NCI-H2227 (cell line): ENCODE results near the gene ARMC2.
"Not testable (repeated sequence)": the region's sequence is repeated elsewhere in the genome, so short reads cannot be mapped to it uniquely, and the experiment has no call there.

ENCODE experiments used
- DNase-seq: peaks from one replicate; lab custom pipeline; 2025; ENCODE audit not compliant: unreplicated experiment; lab: John Stamatoyannopoulos, UW

ARMC2 gene

DNA sequence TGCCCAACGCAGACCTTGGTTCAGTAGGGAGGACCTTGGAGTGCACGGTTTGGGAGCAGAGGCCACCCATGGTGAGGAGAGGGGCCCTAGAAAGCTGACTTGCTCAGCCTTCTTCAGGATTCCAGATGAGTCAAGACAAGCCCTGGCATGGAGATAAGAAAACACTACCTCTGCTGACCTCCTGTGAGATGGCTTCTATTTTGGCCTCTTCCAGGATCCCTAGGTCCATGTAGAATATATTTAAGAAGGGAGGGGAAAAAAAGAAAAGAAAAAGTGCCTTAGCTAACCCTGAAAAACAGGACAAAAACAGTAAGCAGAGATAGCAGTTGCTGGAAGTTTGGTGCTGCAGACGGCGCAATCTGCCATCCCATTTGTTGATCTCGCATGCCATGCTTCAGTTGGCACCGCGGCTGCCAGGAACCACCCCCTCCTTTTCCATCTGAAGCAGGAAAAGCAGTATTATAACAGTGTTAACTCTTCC is 100.0 kb downstream of the ARMC2 start:
- DNase-seq = no peak

DNA sequence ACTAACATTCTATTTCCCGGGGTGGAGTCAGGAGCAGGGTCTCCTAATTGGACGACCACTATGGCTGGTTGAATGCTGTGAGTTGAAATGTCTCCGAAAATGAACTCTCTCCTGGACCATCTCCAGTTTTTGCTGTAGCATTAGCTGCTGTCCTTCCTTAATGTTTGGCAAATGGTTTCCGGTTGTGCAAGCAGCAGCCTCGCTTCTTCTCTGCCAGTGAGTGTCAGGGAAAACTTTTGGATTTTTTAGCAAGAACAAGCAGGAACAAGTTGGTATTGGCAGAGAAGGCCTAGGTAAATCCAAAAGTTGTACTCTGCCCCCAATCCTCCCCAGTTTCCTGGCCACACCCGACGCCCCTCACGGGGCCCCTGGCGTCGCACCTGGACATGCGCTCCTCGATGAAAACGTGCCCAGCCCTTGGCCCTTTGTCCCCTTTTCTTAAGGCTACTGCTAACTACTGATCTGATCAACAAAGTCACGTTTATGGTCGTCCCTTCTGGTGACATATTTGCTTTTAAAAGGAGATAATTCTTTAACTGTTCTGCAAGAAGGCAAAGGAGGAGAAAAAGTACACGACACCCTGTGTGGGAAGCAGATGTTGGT is 103.2 kb downstream of the ARMC2 start:
- DNase-seq = no peak

DNA sequence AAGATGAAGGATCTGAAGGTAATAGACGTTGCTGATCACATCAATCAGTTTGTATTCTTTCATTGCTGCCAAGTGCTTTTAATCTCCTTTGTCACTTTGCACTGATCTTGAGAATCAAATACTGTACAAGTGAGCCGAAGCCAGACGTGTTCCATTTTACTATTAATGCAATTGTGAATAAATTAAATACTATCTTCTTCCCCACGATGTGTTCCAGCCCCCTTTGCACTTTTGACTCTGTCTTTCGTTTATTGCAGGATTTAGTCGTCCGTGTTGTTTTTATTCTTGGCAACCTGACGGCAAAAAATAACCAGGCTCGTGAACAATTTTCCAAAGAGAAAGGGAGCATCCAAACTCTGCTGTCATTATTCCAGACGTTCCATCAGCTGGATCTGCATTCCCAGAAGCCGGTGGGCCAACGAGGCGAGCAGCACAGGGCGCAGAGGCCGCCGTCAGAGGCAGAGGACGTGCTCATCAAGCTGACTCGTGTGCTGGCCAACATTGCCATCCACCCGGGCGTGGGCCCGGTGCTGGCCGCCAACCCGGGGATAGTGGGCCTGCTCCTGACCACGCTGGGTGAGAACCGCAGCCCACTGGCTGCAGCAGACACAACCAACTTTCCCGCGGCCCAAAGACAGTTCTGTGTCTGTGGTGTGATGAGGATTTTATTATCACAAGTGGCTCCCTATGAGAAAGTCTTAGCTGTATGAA is 104.7 kb downstream of the ARMC2 start:
- no peak for DNase-seq

DNA sequence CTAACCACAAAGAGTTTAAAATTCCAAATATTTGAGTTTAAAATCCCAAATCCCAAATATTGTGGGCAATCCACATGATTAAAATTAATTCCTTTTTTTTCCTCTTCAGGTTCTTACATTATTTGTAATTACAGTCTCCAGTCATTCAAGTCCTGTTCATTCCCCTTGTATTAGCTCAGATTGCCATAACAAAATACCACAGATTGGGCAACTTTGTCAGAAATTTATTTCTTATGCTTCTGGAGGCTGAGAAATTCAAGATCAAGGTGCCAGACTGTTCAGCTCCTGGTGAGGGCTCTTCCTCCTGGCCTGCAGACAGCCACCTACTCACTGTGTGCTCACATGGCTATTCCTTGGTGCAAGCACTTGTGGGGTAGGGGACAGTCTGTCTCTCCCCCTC is 105.5 kb downstream of the ARMC2 start:
- no peak for DNase-seq

DNA sequence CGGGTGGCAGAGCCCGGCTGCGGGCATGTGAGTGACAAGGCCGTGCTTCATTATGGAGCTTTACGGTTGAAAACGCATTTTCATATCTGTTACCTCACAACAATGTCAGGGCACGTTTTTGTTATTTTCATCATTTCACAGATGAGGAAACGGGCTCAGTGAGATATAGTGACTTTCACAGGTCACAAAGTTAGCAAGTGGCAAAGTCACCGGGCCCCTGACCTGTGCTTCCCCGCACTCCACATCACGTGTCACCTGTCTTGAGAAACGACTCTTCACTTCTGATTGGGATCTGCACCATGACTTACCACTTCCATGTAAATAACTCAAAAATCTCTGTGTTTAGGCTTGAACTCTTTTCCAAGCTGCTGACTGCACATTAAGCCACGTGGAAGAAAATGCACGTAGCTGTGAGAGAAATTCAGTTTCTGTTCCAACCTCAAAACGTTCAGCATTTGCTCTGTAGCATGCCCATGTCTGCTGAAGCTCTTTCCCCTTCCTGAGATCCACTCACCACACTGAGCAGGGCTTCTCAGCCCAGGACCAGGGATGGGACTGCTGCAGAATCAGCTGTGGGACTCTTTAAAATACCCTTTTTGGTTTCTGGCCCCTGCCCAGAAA is 107.2 kb downstream of the ARMC2 start:
- DNase-seq = no peak

DNA sequence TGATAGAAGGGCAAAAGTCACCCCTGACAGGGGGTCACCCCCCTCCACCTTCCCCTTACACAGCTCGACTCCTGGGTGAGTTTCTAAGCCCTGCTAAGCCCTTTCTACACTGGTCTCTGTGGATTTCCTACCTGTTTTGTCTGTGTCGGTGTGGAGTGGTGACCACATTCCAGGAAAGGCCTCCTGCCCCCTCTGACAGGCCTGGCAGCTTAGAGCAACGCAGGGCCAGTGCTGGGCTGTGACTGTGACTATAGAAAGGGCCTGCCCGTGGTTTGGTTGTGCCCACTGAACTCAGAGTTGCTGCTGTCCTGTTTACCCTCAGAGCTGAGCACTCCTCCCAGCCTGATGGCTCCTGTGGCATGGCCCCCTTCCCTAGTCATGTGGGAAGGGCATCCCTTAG is 109.0 kb downstream of the ARMC2 start:
- DNase-seq = no peak

DNA sequence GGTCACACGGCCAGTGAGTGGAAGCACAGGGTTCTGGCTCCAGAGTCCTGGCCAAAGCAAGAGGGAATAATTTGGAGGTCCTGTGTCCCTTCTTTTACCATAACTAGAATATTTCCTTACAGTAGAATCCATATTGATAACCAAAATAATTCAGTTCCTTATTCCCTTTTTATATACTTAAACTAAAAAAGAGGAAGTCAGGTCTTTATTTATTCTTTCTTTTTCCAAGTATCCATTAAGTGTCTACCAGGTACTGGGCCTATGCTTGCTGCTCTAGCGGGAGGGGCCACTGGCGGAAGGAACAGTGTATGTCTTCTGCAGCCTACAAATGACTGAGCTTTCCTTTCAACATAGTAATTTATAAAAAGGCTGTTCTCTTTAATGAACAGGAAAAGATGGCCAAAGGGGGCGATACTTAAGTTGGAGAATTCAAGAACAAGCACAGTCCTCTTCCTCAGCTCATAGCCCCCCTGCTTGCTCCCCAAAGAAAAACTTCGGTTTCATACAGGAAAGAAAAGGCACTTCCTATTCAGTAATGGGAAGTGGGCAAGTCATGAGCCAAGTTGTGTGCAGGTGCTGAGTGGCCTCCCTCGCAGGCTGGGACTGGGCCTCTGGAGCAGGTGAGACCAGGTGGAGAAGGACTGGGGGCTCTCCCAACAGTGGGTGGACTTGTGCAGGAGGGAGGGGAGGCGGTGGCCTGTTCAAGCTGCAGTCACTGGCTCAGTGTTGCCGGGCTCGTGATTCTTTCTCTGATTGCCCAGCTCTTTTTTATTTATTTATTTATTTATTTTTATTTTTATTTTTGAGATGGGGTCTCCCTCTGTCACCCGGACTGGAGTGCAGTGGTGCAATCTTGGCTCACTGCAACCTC is 110.9 kb downstream of the ARMC2 start:
- no peak for DNase-seq

DNA sequence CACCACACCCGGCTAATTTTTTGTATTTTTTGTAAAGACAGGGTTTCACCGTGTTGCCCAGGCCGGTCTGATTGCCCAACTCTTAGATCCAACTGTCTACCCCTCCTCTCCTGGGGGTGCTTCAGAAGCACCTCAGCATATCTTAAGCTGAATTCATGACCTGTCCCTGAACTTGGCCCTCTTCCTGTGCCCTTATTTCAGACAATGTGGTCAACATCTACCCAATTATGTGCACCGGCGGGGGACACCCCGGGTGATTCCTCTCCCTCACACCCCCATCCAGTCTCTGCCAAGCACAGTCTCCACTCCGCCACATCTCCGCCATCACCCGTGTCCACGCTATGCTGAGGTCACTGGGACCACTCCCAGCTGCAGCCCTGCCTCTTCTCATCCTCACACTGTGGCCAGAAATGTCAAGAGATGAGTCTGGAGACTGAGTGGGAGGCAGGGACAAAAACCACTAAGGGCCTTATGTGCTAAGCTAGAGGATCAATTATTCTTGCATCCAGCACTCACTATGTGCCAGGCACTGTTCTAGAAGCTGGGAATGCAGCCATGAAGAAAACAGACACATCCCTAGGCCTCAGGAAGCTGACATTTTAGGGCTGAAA is 111.9 kb downstream of the ARMC2 start:
- no peak for DNase-seq

DNA sequence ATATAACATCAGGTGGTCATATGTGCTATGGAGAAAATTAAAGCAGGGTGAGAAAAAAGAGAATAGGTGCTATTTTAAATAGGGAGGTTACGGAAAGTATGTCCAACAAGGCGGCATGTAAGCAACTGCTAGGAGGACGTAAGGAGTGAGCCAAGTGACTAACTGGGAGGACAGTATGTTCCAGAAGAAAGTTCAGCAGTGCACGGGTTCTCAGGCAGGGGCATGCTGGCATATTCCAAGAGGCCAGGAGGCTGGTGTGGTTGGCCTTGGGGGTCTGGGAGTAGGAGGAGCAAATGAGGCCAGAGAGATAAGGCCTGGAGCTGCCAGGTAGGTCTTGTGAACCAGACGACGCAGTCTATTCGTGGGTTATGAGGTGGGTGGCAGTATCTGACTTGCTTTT is 112.4 kb downstream of the ARMC2 start:
- no peak for DNase-seq

DNA sequence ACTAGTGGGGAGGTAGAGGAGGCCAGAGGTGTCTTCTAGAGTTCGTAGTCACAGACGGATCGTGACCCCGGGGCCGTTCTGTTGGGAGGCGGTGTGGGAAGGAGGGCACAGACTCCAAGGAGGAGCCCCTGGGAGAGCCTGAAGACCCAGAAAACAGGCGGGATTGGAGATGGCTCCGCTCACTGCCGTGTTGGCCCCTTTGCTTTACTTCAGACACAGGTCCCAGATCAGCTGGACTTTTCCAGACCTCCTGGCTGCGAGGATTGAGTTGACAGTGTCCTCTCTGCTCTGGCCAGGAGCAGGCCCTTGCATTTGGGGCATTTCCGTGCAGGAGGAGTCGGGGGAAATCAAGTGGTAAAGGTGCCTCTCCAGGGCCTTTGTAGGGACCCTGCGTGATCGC is 112.9 kb downstream of the ARMC2 start:
- DNase-seq = no peak

DNA sequence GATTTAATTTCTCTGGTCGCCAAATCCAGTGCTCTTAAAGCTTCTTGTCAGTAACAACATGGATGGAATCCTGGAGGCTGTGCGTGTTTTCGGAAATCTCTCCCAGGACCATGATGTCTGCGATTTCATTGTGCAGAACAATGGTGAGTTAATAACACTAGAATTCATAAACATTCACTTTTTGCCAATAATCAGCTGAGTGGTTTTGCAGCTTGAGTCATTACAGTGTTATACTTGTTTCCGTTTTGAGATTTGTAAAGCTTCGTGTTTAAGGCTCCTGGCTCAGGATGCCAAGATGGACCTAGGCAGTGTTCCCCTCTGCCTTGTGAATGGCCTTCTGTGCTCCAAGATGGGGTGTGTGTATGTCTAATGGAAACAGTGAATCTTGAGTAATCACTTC is 113.8 kb downstream of the ARMC2 start:
- DNase-seq = no peak

DNA sequence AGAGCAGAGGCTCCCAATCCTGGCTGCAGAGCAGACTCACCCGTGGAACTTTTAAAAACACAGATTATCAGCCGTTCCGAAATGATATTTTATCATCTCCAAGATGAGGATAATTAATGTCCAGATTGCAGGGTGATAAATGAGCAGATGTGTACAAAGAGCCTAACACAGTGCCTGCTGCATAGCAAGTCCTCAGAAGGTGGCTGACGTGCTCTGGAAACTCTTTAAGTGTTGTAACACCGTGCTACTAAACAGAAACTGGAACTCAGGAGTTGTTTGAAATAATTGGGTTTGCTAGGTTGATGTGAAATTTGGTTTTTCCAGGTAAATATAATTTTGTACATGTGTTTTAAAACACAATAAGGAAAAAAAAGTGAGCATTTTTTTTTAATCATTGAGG is 118.0 kb downstream of the ARMC2 start:
- DNase-seq = no peak

DNA sequence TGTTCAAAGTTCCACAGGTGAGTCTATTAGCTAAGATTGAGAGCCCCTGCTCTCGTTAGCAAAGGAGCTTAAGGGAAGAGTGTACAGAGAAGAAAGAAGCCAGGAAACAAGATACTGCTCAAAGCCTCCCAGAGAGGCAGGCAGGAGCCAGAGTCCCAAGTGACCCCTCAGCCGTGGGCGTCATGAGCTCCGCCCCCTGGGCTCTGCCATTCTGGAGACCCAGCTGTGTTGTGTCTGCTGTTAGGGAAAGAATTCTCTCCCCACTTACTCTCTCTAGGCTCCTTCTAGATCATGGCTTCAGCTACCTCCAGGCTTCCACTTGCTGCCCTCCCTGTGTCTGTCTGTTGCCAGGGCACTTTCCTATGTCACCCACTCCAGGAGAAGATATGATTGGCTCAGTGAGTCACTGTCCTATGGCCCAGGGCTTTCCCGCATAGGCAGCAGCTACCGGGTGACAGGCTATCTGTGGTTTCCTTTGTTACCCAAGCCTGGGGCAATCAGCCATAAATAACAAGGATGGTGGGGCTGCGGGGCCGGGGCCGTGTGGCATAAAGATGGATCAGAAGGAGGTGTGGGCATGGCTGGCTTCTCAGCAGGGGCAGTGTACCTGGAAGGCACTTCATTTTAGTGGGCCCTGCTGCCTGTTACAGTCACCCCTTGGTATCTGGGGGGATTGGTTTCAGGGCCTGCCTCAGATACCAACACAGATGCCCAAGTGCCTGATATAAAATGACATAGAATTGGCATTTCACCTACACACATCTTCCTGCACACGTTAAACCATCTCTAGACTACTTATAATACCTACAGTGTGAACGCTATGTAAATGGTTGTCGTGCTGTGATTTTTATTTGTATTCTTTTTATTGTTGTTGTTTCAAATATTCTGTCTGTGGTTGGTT is 118.9 kb downstream of the ARMC2 start:
- peak; percentile 51 for DNase-seq

DNA sequence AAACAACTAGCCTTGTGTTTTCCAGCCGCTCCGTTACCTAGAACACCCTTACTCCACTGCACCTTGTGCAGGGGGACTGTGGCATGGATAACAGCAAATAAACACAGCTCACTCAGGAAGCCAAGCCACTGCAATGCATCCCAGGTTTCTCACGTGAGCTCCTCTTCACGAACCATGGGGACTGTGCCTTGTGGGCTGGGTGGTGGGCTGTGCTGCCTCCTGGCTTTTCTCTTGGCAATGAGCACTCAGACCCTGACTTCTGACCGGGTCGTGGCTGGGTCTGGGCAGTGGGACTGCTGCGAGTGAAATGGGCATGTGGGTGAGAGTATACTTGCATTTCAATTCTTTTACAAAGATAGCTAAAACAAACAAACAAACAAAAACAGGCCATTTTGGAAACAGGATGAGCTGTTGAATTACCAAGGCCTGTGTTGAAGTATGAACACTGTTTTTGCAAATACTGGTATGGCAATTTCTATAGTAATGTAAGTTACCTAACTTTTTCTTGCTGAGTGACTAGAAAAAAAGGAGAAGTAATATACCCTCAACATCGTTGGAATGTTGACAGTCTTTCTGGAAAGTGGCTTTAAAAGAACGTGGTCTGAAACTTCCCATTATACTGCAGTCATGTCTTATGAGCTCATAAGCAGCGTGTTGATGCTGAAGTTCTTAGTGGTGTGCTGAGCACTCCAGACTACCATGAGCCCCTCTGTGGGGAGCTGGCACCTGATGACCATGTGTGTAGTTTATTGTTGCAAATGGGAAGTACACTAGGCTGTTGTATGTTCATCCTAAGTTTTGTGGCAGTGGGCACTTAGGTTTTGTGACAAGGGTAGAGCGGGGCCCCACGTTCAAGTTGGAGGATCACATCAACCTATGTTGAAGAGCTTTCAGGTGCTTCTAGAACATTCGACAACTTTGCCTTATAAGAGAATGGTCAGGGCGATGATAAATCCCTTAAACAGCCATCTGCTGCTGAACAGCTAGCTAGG is 120.4 kb downstream of the ARMC2 start:
- DNase-seq = no peak

DNA sequence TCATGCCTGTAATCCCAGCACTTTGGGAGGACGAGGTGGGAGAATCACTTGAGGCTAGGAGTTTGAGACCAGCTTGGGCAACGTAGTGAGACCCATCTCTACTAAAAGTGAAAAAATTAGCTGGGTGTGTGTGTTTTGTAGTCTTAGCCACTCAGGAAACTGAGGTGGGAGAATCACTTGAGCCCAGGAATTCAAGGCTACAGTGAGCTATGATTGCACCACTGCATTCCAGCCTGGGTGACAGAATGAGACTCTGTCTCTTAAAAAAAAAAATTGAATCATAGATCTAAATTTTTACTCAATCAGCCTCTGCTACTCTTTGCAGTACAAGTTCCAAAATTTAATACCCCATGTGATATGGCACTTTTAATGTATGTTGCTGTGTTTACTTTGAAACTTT is 121.6 kb downstream of the ARMC2 start:
- DNase-seq = no peak

DNA sequence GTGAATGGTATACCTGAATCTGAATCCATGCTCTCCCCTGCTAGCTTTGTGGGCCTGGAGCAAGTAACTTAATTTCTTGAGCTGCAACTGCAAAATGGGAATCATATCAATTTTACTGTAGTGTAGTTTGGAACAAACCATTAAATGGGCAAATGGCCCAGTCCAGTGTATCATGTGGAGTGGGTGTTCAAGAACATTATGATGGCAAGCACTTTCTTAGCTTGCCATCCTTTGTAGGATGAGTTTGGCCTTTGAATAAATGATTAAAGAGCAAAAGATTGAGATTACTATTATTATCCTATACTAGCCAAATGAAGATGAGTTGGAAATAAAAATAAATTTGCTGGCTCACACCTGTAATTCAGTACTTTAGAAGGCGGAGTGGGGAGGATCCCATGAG is 126.0 kb downstream of the ARMC2 start:
- DNase-seq = peak; percentile 10

DNA sequence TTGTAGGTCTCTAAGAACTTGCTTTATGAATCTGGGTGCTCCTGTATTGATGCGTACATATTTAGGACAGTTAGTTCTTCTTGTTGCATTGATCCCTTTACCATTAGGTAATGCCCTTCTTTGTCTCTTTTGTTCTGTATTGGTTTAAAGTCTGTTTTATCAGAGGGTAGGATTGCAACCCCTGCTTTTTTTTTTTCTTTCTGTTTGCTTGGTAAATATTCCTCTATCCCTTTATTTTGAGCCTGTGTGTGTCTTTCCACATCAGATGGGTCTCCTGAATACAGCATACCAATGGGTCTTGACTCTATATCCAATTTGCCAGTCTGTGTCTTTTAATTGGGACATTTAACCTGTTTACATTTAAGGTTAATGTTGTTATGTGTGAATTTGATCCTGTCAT is 130.4 kb downstream of the ARMC2 start:
- DNase-seq = not testable (repeated sequence)

DNA sequence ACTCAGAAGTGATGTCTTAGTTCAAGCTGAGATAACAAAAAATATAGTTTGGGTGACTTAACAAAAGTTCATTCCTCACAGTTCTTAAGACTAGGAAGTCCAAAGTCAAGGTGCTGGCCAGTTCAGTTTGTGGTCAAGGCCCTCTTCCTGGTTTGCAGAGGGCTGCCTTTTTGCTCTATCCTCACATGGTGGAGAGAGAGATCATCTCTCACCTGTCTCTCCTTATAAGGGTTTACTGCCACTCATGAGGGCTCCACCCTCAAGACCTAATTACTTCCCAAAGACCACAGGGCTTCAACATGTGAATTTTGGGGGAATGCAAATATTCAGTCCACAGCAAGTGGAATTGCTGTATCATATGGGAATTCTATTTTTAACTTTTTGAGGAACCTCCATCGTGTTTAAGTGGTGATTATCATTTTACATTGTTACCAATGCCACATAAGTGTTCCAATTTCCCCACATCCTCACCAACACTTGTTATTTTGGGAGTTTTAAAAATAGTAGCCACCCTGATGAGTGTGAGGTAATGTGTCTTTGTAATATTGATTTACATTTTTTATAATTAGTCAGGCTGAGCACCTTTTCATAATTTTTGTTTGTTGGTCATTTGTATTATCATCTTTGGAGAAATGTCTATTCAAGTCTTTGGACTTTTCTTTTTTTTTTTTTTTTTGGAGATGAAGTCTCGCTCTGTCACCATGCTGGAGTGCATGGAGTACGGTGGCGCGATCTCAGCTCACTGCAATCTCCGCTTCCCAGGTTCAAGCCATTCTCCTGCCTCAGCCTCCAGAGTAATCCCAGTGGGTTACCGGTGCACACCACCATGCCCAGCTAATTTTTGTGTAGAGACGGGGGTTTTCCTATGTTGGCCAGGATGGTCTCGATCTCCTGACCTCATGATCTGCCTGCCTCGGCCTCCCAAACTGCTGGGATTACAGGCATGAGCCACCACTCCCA is 134.2 kb downstream of the ARMC2 start:
- DNase-seq = no peak
